HK-2 (cell line): ENCODE measurements around the gene SPATA4.

Experiments used
- DNase-seq: peaks from one replicate; pipeline ENCODE4 v3.0.0-alpha.2; 2018; ENCODE audit not compliant: unreplicated experiment

SPATA4 gene

DNA sequence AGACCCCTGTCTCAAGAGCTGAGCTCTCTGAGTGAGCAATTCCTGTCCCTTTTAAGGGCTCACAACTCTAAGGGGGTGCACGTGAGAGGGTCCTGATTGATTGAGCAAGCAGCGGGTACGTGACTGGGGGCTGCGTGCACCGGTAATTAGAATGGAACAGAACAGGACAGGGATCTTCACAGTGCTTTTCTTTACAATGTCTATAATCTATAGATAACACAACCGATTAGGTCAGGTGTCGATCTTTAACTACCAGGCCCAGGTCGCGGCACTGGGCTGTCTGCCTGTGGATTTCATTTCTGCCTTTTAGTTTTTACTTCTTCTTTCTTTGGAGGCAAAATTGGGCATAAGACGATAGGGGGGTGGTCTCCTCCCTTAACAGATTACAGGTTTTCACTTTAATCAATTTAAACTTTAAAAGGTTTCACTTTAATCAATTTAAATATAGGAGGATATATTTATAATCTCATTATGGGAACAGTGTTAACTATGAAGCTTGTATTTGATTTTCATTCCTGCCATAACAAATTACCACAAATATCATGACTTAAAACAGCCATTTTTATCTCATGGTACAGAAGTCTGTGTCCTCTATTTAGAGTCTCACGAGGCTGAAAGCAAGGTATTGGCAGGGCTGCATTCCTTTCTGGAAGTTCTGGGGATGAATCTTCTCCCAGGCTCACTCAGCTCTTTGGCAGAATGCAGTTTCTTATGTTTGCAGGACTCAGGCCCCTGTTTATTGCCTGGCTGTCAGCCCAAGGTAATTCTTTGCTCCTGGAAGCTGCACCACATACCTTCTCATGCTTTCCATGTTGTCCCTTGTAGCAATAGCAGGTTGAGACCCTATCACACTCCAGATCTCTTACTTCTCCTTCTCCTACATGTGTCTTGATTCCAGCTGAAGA lies 5.2 kb downstream of the SPATA4 start:
- no peak for DNase-seq

DNA sequence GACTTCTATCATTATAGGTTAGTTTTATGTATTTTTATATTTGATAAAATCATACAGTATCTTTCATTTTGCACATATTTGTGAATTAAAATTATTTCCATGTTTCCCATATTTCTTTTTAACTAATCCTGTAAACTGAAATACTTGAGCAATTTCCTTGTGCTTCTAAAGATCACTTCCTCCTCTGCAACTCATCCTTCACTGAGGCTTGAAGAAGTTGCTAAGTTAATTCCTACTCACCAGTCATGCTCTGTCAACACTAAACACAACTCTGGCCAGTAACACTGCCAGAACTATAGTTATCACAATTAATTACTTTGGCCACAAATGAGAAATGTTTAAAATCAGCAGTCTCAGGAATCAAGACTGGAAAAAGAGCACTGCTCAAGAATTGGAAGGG lies 6.7 kb downstream of the SPATA4 start:
- no peak for DNase-seq

GRCh38 chr4:176187624-176188023 lies 7.8 kb downstream of the SPATA4 start:
- DNase-seq = no peak

GRCh38 chr4:176186671-176187395 lies 8.6 kb downstream of the SPATA4 start:
- no peak for DNase-seq

GRCh38 chr4:176186067-176186466 lies 9.3 kb downstream of the SPATA4 start:
- DNase-seq = no peak

- DNase-seq = no peak
Measured at GRCh38 chr4:176185051-176185450, 10.3 kb downstream of the SPATA4 start.

DNA sequence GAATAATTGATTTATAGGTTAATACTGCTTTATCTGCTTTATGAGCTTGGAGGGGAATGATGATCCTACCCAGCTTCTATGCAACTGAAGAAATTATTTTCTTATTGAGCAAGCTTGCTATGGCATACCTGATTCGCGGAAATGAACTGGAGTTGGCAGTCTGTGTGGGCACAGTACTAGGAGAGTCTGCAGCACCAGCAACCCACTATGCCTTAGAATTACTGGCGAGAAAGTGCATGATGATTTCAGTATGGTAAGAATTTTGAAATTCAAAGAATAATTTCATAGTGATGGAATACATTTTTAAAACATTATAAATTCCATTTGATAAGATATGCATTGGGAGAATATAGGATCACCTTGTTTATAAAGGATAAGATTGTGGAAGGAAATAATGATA lies 32.3 kb downstream of the SPATA4 start:
- DNase-seq = no peak

DNA sequence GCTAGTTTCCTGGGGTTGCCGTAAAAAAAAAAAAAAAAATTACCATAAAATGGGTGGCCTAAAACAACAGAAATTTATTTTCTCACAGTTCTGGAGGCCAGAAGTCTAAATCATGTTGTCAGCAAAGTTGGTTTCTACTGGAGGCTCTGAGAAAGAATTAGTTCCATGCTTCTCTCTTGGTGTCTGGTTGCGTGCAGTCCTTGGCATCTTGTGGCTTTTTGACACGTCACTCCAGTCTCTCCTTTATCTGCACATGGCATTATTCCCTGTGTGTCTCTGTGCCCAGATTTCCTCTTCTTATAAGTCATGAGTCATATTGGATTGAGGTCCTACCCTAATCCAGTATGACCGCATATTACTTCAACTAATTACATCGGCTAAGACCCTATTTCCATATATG lies 38.7 kb downstream of the SPATA4 start:
- no peak for DNase-seq

DNA sequence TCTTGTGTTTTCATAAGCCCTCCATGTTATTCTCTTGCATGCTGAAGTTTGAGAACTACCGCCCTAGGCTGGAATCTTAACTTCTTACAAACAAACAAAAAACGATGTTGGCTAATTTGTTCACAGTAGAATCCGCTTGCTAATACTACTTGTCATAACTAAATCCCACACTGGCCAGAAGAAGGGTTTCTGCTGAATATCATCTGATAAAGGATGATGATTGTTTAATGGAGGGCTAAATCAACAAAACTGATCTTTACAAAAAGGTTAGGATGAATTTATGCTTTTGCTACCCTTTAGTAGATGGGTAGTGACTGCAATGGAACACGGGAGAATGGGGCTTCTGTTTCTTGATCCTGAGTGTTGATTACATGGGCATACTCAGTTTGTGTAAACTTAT lies 42.3 kb downstream of the SPATA4 start:
- DNase-seq = no peak

- no peak for DNase-seq
Measured at GRCh38 chr4:176150704-176151103, 44.7 kb downstream of the SPATA4 start.

DNA sequence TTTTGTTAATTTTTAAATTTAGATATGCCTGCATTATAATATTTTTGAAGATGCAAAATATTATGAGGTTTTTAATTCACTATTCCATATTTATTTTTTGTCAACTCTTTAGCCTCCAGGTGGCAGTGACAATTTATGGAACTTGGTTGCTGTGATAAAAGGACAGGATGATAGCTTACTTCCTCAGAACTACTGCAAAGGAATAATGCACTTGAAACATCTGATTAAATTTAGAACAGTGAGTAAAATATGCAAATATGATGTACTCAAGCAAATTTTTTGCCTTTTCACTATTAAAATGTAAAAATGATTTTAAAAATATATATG lies 45.1 kb downstream of the SPATA4 start:
- DNase-seq = no peak

GRCh38 chr4:176149680-176150355 lies 45.6 kb downstream of the SPATA4 start:
- DNase-seq = no peak

GRCh38 chr4:176142253-176142652 lies 53.1 kb downstream of the SPATA4 start:
- no peak for DNase-seq

- no peak for DNase-seq
Measured at GRCh38 chr4:176139518-176139917, 55.9 kb downstream of the SPATA4 start.

DNA sequence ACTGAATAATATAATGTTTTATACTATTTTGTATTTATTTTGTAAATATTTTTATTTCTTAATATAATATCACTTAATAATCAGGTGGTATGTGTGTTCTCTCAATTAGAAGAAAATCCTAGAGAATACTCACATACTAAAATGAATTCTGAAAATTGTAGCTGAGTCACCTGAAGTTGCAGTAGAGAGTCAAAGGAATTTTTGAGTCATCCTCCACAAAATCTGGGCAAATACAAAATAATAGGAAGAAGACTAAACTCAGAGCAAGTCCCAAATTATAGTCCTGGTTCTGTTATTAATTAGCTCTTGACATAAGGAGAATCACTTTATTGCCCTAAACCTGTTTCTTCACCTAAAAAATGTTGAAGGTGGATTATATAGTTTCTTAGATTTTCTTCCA lies 57.8 kb downstream of the SPATA4 start:
- no peak for DNase-seq

GRCh38 chr4:176134670-176135069 lies 60.7 kb downstream of the SPATA4 start:
- no peak for DNase-seq
